HG03045 (cell line): ENCODE data around the gene FAM163A.

ENCODE experiments used
- ATAC-seq: cut with Tn5 transposase; IDR thresholded peaks from one replicate; pipeline ENCODE4 v1.9.1; 2021; ENCODE audit warnings: mild to moderate bottlenecking, moderate library complexity; ENCODE audit not compliant: unreplicated experiment

The FAM163A gene

GRCh38 chr1:179748772-179749171 lies 5.7 kb downstream of the FAM163A start:
- no peak for ATAC-seq

GRCh38 chr1:179750630-179751029 lies 7.5 kb downstream of the FAM163A start:
- no peak for ATAC-seq

DNA sequence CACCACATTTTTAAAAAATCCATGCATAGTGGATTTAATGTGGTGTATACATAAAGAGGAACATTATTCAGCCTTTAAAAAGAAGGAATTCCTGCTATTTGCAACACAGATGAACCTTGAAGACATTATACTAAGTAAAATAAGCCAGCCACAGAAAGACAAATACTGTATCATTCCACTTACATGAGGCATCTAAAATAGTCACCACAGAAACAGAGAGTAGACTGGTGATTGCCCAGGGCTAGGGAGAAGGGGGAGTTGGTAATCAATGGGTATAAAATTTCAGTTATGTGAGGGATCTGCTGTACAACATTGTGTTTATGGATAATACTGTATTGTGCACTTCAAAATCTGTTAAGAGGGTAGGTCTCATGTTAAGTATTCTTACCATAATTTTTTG lies 10.0 kb downstream of the FAM163A start:
- ATAC-seq, result no peak

GRCh38 chr1:179754041-179754624 lies 11.0 kb downstream of the FAM163A start:
- ATAC-seq, result no peak

- no peak for ATAC-seq
Measured at GRCh38 chr1:179757933-179758332, 14.8 kb downstream of the FAM163A start.

- ATAC-seq, result no peak
Measured at GRCh38 chr1:179760521-179760920, 17.4 kb downstream of the FAM163A start.

DNA sequence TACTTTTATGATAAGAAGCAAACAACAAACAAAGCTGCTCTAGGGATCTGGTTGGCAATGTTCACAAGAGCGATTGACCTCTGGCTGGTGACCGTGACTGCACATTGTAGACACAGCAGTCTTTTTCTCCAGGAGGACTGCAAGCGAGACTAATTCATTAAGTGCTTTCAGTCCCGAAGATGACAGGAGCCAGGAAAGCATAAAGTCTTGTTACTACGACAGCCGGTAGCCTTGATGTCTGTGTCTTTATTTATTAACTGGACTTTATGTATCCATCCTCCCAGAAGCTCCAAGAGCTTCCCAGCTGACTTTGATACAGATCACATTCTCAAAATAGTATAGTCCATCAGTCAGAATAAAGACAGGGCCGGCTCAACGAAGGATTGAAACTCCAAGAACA lies 18.2 kb downstream of the FAM163A start:
- ATAC-seq, result no peak

DNA sequence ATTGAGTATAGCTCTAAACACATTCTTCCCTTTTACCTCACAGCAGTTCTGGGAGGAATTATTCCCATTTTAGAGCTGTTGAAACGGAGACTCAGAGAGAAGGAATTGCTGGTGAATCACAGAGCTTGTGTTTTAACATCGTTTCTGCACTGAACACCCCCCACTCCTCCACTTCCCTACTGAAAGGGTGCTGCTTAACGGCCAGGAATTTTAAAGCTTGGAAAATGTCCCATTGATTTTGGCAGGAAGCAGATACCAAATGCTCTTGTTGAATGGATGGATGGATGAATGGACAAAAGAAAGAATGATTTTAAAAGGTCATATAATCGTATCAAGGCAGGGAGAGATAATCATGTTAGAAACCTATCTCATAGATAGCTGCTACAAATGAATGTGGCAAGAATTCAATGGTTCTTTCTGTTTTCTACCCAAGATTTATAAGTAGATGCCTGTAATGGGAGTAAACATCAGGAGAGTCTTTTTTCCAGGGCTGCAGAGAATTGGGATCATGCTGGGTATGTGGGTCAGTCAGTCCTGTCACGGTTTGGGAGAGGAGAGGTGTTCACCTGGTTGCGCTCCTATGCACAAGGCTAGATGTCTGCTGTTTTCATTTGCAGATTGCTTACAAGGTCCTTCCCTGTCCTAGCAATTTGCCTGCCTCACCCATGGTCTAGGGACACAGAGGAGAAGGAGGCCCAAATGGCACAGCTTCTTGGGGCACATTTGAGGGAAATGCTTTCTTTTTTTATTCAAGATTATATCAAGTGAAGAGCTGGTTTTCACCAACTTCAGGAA lies 19.0 kb downstream of the FAM163A start:
- ATAC-seq, result no peak

GRCh38 chr1:179767177-179767581 lies 24.1 kb downstream of the FAM163A start:
- ATAC-seq, result no peak

DNA sequence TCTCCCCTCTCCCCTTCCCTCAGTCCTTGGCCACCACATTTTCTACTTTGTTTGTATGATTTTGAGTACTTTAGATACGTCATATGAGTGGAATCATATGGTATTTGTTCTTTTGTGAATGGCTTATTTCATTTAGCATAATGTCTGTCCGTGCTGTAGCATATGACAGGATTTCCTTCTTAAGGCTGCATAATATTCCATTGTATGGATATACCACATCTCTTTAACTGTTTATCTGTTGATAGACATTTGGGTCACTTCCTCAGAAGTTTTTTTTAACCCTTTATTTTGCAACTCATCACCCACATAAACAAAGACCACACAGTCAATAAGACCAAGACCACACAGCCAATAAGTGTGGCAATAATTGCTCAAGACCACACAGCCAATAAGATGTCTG lies 24.9 kb downstream of the FAM163A start:
- no peak for ATAC-seq

DNA sequence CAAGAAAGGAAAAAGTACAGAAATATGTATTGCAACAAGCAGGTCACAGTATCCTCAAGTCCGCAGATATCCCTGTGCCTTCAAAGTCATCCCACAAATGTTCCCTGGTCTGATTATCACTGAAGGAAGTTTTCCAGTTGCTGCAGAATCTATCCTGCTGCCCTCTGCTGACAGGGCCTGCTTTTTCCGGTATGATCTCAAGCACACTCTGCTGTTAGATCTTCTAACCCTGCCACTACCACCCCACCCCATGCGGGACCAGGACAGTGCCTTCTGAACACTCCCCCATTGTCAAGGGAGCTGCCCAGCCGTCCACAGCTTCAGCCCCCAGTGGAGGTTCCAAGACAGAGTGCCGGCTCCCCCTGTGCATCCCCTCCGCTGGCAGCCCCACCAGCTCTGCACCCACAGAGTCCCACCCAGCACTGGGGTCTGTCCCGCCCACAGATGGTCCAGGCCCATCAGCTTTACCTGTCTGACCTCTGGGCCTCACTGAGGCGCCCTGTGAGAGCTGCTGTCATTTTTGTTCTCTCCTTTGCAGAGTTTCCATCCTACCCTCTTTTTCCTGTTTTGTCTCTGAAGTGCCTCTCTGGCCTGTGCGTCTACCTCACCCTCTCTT lies 27.9 kb downstream of the FAM163A start:
- ATAC-seq, result no peak

DNA sequence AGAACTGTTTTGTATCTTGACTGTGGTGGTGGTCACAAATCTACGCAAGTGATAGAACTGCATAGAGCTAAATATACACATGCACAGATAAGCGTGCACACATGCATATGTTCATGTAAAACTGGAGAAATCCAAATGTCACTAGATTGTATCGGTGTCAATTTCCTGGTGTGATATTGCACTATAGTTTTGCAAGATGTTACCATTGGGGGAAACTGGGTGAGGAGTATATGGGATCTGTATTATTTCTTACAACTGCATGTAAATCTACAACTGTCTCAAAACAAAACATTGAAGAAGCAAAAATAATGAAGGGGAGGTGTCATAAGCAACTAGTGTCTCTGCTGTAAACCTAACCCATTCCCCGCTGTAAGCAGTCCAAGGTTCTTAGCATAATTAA lies 30.2 kb downstream of the FAM163A start:
- ATAC-seq, result no peak

DNA sequence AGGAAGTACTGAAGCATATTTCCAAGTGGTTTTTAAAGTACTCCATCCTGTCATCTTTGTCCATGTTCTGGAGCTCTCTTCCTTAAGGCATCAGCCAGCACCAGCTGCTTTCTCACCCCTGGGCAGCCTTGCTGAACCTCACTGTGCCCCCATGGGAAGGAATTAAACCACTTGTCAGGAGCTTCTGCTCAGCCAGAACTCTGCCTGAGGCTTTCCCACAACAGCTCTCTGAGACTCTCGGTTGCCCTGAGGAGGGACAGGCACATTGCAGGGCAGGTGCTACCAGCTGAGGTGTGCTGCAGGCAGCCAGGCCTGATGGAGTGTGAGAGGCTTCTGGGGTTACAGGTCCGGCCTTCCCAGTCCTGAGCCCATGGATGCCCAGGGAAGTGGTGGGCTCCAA lies 30.9 kb downstream of the FAM163A start:
- no peak for ATAC-seq

GRCh38 chr1:179774566-179774965 lies 31.5 kb downstream of the FAM163A start:
- no peak for ATAC-seq

- ATAC-seq, result no peak
Measured at GRCh38 chr1:179775009-179775408, 31.9 kb downstream of the FAM163A start.

- ATAC-seq, result no peak
Measured at GRCh38 chr1:179776831-179777230, 33.7 kb downstream of the FAM163A start.

DNA sequence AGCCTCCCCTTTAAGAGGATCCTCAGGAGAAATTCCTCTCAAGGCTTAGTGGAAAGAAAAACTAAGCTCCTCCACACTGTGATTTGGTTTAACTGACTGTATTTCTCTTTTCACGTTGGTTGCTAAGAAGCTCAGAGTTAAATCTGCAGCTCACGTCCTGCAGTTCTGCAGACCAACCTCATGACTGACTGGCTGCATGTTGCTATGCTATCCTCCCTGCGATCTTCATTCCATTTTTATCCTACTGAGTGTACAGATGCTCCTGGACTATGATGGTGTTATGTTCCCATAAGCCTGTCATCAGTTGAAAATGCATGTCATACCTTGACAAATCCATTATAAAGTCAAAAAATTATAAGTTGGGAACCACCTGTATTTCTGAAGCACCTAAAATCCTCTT lies 34.6 kb downstream of the FAM163A start:
- no peak for ATAC-seq

GRCh38 chr1:179779645-179780272 lies 36.7 kb downstream of the FAM163A start:
- no peak for ATAC-seq

DNA sequence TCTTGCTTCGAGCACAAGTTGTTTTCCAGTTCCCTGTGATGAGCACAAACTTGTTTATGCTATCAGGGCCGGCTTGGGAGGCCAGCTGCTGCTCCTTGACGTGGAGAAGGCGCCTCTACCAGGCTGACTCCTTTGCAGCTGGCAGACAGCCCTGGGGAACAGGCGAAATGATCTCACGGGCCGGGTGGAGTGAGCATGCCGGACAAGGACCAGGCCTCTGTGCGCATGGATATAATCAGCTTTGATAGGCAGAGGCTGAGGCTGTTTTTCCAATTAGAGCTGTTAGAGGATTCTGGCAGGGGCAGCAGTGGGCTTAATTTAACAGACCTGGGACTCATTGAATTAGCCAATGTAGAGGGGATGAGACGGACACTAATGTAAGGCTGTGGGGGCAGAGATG lies 38.9 kb downstream of the FAM163A start:
- no peak for ATAC-seq

DNA sequence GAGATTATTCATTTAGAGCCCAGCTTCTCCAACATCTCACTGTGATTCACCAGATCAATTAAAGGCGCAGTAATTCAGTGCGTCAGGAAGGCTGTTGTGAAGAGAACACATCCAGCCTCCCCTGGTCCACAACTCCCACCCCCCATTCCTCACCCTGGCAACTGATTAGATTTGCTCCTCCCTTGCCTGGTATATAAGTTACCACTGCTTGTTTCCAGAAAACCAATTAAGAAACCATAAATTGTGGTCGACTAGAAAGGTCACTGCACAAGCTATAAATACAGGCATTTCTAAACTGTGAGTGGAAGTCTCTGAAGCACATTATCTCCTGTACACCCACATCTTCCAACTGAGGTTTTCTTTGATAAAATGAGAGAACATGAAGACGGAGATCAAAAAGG lies 41.9 kb downstream of the FAM163A start:
- ATAC-seq, result no peak

GRCh38 chr1:179785728-179786127 lies 42.6 kb downstream of the FAM163A start:
- ATAC-seq, result no peak
